DMS 273 treated with DMSO at 0.1 percent for 48 hours (cell line): Measurements from ENCODE around the gene OSR1.
"Not testable (repeated sequence)": the region's sequence is repeated elsewhere in the genome, so short reads cannot be mapped to it uniquely, and the experiment has no call there.

Experiments
- DNase-seq: peaks from one replicate; lab custom pipeline; 2025; lab: John Stamatoyannopoulos, UW

Gene OSR1

GRCh38 chr2:19331450-19331849 is 27.0 kb downstream of the OSR1 start:
- no peak for DNase-seq

DNA sequence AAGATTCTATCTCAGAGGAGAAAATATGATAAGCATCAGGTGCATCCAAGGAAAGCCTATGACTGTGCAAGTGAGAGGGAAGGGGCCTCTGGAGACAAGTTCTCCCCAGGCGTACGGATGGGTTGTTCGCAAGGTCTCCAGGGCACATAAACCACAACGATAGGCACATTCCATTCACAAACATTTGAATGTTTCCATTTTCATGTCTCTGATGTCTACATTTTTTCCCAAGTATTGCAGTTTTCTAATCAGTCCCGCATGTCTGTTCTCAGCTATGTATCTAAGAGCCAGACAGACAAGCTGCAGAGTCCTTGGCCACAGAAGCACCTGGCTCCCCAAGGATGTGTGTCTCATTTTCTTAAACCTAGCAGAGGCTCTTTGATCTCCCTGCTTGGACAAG is 28.0 kb downstream of the OSR1 start:
- no peak for DNase-seq

DNA sequence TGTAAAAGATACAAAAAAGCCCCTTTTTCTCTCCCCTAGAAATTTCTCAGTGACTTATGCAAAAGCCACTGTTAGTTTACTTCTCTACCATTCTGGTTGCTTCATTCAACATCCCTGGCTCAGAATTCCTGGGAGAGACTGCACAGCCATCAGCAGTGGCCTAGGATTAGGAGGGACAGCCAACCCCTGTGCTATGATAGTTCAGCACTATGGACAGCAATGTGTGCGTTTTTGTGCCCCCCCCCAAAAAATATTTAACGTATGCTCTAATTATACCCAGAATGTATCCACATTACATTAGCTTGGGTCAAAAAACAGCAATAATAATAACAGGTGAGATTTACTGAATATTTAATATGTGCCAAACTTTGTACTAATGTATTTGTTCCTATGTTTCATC is 29.0 kb downstream of the OSR1 start:
- DNase-seq = no peak

DNA sequence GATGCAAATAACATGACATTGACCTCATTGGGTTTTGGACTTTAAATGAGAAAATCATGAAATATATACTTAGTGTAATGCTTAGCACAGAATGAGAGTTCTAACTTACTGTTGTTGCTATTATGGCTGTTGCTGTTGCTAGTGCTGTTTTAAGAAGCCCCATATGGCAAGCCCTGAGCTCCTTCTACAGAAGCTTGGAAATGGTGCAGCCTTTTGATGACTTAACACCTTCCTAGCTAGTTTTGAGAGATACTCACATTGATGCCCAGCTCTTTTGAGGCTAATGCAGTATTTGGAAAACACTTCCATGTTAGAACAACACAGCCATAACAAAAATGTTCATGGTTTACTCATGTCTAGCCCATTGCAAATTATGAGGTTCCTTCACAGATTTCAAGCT is 30.9 kb downstream of the OSR1 start:
- no peak for DNase-seq

GRCh38 chr2:19321946-19322345 is 36.5 kb downstream of the OSR1 start:
- DNase-seq = no peak

DNA sequence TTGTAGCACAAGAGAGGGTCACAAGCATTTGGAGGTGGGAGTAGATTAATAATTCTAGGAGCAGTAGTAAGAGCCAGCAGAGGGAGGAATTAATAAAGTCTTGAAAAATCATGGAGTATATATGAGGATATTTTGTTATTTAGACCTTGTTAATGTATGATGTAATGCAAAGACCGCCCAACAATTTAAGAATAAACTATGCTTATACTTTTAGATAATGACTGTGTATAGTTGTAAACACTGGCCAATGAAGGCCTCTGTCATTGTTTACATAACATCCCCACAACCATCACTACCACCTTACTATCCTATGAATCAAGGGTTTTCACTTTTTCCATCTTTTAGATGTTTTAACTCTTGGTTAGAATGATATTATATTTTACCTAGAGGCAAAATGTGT is 37.6 kb downstream of the OSR1 start:
- no peak for DNase-seq

DNA sequence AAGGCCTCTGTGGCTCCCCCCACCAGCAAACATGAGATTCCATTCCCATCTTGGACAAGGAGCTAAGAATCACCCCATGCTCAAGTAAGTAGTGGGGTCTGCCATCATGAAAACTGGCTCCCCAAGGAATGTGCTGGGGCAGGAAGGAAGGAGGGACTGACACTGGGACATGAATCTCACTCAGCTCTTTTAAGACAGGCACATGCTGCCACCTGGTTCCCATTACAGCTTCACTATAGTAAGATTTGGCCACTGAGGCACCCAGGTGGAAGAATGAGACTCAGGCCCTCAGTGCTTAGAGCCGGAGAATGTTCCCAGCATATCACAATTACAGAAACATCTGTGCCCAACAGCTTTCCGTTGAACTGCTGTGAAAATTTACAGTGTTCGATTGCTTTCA is 38.7 kb downstream of the OSR1 start:
- DNase-seq = no peak

GRCh38 chr2:19319064-19319463 is 39.4 kb downstream of the OSR1 start:
- no peak for DNase-seq

GRCh38 chr2:19313553-19313952 is 44.9 kb downstream of the OSR1 start:
- DNase-seq = no peak

DNA sequence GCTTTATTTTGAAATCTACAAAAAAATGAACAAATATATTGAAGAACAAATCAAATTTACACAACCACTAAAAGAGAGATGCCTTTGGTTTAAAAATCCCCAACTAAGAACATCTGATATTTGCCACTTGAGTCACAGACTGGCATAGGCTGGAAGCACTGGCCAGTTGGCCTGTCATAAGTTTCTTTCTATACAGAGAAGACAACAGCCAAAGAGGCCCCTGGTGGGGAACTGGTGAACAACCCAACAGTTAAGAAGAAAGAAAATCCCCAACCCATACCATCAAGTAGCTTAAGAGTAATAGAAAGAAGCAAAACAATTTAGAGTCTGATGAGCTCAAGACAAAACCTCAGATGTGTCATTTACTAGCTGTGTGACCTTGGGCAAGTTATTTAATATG is 45.5 kb downstream of the OSR1 start:
- no peak for DNase-seq

GRCh38 chr2:19306065-19306464 is 52.4 kb downstream of the OSR1 start:
- DNase-seq = not testable (repeated sequence)

GRCh38 chr2:19305400-19306055 is 52.9 kb downstream of the OSR1 start:
- not testable (repeated sequence) for DNase-seq

DNA sequence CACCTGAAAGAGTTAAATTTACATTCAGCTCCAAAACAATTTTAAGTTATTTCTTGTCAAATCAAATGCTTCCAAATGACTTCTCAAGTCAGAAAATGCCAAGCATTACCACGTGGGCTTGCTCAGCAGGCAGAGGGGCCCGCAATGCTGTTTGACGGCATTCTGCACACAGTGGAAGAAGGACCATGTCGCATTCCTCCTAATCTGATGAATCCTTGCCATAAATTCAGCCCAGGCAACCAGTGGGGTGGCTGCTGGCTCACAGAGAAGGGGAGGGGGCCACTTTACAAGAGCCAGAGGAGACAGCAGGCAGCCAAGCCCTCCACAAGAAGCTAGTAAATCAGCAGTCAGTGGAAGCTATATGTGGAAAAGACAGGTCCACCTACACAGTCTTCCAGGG is 56.7 kb downstream of the OSR1 start:
- DNase-seq = no peak
